Esophagus muscularis mucosa (tissue), 4 donors: Measurements from ENCODE around the gene SEMA7A.

Experiments
- EP300 ChIP-seq: sonication (generic); formaldehyde crosslinking; IDR thresholded peaks from one replicate; pipeline ENCODE4 v1.6.1; 2017; ENCODE audit warnings: antibody characterized with exemption
- POLR2A ChIP-seq: fragments of 450-650 bp; IDR thresholded peaks from one replicate; pipeline ENCODE4 v1.6.1; 2017; ENCODE audit warnings: antibody characterized with exemption, moderate library complexity, mild to moderate bottlenecking, low read depth
- POLR2AphosphoS5 ChIP-seq, 2 donors: sonication (generic); formaldehyde crosslinking; IDR thresholded peaks; one replicate each; pipeline ENCODE4 v1.6.1; 2017; ENCODE audit warnings: antibody characterized with exemption in 2 of 2
- TF ChIP-seq, protein P1 (sequence below), 3 experiments: fragments of 200-600 bp in 2 of 3; fragments of 450-650 bp in 1 of 3; sonication (generic) in 2 of 3; IDR thresholded peaks; one replicate each; pipeline ENCODE4 v1.5.1; 2017 to 2019; ENCODE audit warnings: antibody characterized with exemption in 3 of 3, mild to moderate bottlenecking in 2 of 3, moderate library complexity in 1 of 3

DNA sequence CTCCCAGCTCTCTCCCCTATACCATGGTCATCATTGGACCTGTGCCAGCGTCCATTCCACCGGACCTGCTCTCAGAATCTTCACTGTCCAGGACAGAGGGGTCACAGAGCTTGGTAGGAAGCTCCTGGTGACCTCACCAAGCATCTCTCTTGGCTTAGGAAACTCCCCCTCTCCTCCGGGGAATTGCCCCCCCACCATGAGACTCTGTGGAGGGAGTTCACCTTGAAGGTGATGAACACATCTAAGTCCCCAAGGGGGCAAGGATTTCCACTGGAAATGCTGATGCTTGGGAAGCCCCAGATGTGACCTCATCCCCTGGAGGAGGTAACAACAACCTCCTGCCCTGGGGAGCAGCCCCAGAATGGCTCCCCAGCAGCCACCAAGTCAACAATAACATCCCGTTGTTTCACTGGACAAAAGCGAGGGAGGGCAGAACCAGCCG lies 3.2 kb downstream of the SEMA7A start:
- TF ChIP-seq POLR2A (no peak), EP300 (no peak), POLR2AphosphoS5 (IDR thresholded peaks at IDR 0.05) (no peak)
- TF ChIP-seq, protein P1, sequence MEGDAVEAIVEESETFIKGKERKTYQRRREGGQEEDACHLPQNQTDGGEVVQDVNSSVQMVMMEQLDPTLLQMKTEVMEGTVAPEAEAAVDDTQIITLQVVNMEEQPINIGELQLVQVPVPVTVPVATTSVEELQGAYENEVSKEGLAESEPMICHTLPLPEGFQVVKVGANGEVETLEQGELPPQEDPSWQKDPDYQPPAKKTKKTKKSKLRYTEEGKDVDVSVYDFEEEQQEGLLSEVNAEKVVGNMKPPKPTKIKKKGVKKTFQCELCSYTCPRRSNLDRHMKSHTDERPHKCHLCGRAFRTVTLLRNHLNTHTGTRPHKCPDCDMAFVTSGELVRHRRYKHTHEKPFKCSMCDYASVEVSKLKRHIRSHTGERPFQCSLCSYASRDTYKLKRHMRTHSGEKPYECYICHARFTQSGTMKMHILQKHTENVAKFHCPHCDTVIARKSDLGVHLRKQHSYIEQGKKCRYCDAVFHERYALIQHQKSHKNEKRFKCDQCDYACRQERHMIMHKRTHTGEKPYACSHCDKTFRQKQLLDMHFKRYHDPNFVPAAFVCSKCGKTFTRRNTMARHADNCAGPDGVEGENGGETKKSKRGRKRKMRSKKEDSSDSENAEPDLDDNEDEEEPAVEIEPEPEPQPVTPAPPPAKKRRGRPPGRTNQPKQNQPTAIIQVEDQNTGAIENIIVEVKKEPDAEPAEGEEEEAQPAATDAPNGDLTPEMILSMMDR (IDR thresholded peaks at IDR 0.05), result no peak
